ENCODE results near the gene NYAP2.

DNA sequence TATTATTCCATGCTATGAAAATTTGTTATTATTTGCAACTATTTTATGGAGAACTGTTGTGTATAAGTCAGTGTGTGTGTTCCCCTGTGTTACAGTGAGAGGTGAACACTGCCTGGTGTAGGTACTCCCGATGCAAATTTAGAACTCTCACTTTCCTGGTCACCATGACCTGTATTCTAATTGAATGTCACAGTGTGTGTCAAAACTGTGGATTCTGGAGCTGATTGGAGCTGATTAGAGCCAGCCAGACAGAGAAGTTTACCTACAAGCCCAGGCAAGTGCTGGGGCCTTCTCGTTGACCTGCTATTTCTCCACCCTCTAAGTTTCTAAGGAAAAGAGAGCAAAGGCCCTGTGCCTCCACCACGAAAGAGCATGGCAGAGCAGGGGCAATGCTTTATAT lies 216.0 kb downstream of the NYAP2 start:
- TF ChIP-seq POLR2AphosphoS5 (IDR thresholded peaks at IDR 0.05; ENCODE audit: low read depth): no peak
- no peak for TF ChIP-seq CTCF (IDR thresholded peaks at IDR 0.05; ENCODE audit: insufficient read depth, low read length)
- TF ChIP-seq GABPA (IDR thresholded peaks at IDR 0.05; ENCODE audit: low read depth): no peak
- TF ChIP-seq REST (IDR thresholded peaks at IDR 0.05; ENCODE audit: insufficient replicate concordance, low read depth): no peak

Measured in HL-60 (cell line).